Mononuclear cell (primary cell): Measurements from ENCODE around the gene SUMF1. TPM values are rescaled to one million over a fixed set of nuclear protein-coding genes. Genes with fewer than 3 reads are reported as not detected.
A peak's percentile ranks its signal among the peaks of the same experiment; 100 is the strongest.

Source experiments
- H3K27me3 ChIP-seq: 2 replicates; pipeline ENCODE4 v1.6.0; 2011; ENCODE audit warnings: low read length, control low read depth; ENCODE audit not compliant: insufficient read depth
- H3K4me1 ChIP-seq: 2 replicates; pipeline ENCODE4 v1.5.1; 2011; ENCODE audit warnings: mild to moderate bottlenecking, low read length, control low read depth; ENCODE audit not compliant: insufficient read depth
- H3K4me3 ChIP-seq: 2 replicates; pipeline ENCODE4 v1.5.1; 2011; ENCODE audit warnings: mild to moderate bottlenecking, low read length, moderate library complexity
- H3K9me3 ChIP-seq: 2 replicates; pipeline ENCODE4 v1.5.1; 2011; ENCODE audit warnings: low read depth, mild to moderate bottlenecking, control low read depth, low read length
- total RNA-seq: library from RNA; depleted of rRNA; stranded (reverse); fragments of >200 nt; gene quantifications from one replicate; pipeline ENCODE4 v1.2.3, GENCODE V29; 2012

Gene SUMF1
- total RNA-seq, 1 donor: 31.7 TPM

DNA sequence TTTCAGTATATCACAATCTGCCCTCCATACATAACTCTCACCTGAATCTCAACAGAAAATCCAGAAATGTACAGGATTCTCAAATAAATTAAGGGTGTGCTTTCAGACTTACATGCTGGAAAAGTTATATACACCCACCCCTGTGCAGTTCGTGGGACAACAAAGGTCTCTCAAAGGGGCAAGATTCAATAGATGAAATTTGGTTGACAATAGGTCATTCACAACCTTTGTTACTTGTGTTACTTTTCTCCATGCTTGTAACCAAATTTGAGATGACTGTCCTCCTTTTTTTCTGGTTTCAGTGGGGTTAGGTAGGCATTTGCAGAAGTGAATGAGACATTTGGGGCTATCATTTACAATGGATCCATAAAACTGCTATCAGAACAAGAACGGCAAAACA lies 91.2 kb downstream of the SUMF1 start:
- H3K4me3 ChIP-seq: no peak overlapping the region
- H3K27me3 ChIP-seq: no peaks in the 10 kb centered on the region
- H3K9me3 ChIP-seq: peaks cover 15% of the 10 kb centered on the region
- H3K4me1 ChIP-seq: no peaks in the 10 kb centered on the region

DNA sequence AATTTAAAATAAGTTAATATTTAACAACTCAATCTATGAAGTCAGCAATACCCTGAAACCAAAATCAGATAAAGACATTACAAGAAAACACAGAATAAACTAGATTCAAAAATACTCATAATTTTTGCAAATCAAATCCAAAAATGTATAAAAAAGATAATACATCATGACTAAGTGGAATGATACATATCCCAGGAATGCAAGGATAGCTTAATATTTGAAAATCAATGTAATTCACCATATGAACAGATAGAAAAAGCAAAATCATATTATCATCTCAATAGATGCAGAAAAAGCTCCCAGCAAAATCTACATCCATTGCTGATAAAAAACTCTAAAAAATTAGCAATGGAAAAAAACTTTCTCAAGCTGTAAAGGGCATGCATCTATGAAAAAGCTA lies 93.4 kb downstream of the SUMF1 start:
- H3K4me1 ChIP-seq: no peaks in the 10 kb centered on the region

DNA sequence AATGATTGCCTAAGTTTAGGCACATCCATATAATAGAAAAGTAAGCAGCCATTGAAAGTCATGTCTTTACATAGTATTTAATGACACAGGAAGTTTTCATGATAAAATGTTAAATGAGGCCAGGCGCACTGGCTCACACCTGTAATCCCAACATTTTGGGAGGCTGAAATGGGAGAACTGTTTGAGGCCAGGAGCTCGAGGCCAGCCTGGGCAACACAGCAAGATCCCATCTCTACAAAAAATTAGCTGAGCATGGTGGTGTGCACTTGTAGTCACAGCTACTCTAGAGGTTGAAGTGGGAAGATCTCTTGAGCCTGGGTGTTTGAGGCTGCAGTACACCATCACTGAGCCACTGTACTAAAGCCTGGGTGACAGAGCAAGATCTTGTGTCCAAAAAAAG lies 104.5 kb downstream of the SUMF1 start:
- Histone ChIP-seq H3K4me1 (no peaks in the 10 kb centered on the region), H3K27me3 (no peaks in the 10 kb centered on the region), H3K9me3 (no peaks in the 10 kb centered on the region), H3K4me3 (no peak overlapping the region)

More for the DNA sequence above, 93.4 kb downstream of the SUMF1 start:
- no peak overlapping the region for H3K4me3 ChIP-seq
- H3K9me3 ChIP-seq: peaks cover 15% of the 10 kb centered on the region
- no peaks in the 10 kb centered on the region for H3K27me3 ChIP-seq

DNA sequence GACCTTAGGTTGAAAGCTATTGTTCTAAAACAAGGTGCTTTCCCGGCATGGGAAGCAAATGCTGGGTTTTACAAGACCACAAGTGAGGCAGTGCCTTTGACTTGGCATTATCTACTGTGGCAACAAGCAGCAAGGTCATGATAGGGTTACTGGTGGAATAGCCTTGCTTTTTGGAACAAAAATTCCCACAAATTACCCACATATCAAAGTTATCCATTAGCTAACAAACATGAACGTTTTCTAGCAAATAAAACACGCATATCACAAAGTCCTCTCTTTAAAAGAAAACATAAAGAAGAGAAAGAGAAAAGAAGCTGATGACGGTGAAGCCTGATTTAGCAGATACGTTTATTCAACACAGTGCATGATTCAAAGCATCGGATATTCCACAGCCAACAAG lies 106.3 kb downstream of the SUMF1 start:
- no peaks in the 10 kb centered on the region for H3K9me3 ChIP-seq
- H3K4me1 ChIP-seq: no peaks in the 10 kb centered on the region
- H3K4me3 ChIP-seq: no peak overlapping the region
- H3K27me3 ChIP-seq: no peaks in the 10 kb centered on the region

DNA sequence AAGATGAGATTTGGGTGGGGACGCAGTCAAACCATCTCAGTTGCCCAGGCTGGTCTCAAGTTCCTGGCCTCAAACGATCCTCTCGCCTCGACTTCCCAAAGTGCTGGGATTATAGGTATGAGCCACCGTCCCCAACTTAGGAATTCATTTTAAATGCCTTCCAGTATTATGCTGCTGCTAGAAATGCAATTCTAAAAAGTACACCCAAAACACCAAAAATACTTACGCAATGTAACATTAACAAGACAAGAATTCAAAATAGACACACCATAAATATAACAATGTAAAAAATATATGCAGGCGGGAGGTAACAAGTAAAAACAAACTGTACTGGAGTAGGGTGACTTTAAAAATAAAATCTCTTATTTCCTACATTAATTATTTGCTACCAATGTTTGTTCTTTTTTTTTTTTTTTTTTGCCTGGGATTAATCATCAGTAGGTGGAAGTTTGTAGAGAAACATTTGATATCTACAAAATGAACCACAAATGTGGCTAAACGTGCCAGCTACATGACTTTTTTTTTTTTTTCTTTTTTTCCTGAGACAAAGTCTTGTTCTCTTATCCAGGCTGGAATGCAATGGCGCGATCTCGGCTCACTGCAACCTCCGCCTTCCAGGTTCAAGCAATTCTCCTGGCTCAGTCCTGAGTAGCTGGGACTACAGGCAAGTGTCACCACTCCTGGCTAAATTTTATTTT lies 107.1 kb downstream of the SUMF1 start:
- H3K9me3 ChIP-seq: no peaks in the 10 kb centered on the region
- H3K27me3 ChIP-seq: no peaks in the 10 kb centered on the region
- no peaks in the 10 kb centered on the region for H3K4me1 ChIP-seq
- H3K4me3 ChIP-seq: no peak overlapping the region

DNA sequence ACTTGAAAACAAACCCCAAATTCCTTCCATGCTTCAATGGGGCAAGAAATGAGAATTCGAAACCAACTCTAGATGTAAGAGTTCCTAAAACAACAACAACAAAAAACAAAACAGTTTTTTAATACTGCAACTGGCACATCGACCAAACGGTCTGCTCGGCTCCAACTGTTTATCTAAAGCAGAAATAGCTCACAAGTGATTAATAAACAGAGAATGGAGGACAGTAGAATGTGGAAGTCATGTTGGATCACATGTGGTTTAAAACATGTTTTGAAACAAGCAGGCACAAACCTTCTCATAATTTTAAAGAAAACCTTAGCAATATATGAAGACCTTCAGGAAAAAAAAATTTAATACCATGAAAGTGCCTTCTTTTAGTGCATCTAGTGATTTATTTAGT lies 108.8 kb downstream of the SUMF1 start:
- no peaks in the 10 kb centered on the region for H3K9me3 ChIP-seq
- no peak overlapping the region for H3K4me3 ChIP-seq
- no peaks in the 10 kb centered on the region for H3K27me3 ChIP-seq
- no peaks in the 10 kb centered on the region for H3K4me1 ChIP-seq

DNA sequence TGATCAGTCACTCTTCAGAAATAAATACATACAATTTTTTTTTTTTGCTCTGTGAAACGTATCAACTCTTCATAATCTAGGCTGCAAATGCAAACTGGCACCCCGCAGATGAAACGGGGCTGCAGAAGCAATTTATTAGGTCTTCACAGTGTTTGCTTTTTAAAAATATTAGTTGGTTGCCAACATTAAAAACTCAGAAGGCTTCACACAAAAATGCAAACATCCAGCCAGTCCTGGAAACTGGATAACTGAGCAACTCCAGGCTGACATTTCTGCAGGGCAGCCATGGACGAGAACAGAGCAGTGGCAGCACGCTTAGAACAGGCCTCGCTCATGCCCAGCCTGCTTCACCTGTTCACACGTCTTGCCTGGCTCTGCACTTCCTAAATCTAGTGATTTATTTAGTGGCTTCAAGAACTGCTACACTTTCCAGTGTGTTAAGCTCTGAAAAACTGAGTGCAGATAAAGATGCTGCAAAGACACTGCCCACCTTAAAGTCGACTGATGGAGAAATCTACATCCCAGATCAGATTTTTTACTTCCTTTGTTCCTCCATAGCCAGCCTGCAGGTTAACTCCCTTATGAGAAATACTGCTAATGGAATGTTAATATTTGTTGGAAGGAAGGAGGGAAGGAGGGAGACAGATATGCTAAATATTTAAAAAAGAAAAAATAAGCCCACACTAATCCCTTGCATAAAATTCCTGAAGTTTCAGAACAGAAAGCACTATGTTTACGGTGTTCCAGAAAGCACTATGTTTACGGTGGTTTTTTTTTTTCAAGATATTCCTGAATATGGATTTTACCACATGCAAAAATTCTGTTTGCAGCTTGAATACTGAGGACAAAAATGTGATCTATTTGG lies 110.3 kb downstream of the SUMF1 start:
- Histone ChIP-seq H3K4me1 (peaks cover 2% of the 10 kb centered on the region), H3K4me3 (no peak overlapping the region), H3K9me3 (no peaks in the 10 kb centered on the region), H3K27me3 (no peaks in the 10 kb centered on the region)

DNA sequence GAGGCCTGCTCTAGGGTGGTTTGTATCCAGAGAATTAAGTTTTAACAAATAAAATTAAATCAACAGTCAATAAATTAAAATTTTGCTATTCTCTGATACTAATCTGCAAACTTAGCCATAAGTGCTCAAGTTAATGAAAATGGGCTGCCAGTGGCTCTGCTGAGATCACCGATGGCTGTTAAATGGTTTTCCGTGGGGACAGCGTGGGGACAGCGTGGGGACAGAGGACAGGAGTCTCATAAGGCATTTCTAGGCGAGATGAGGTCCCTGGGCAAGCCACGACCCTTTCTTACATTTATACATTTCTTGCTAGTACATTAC lies 110.9 kb downstream of the SUMF1 start:
- H3K9me3 ChIP-seq: no peaks in the 10 kb centered on the region

DNA sequence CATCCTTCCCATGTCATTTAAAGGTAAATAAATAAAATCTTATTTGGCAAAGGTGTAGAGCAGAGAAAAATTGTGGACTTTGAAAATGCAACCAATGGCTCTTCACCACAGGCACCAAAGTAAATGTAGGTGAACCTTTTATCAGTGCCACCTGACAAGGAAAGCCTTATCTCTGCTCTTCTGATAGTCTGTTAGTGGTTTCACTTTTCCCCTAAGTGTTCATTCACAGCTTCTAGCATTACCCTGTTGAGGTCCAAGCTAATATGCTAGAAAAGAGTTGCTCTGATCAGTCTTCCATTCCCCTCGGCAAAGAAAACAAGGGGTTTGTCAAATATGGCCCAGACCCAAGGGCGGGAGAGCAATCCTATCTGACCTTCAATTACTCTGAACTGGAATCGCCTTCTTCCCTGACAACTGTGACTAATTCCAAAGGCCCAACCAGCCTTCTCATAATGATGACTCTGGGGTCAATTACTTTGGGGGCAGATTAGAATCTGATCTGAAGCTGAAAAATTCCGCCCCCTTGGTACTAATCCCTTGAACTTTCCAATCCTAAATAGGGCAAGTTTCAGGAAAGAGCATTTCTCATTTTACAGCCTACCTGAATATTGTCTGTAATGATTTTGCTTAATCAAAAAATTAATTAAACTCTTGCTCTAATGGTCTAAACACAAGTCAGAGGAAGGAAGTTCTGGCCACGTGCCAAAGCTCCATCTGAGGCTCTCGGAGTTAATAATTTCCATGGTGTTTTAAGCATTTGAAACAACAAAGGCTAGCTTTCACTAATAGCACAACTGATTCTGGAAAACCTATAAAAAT lies 111.5 kb downstream of the SUMF1 start:
- H3K4me1 ChIP-seq: peaks cover 11% of the 10 kb centered on the region
- no peak overlapping the region for H3K4me3 ChIP-seq
- H3K9me3 ChIP-seq: no peaks in the 10 kb centered on the region
- no peaks in the 10 kb centered on the region for H3K27me3 ChIP-seq

More for the DNA sequence above, 110.9 kb downstream of the SUMF1 start:
- H3K27me3 ChIP-seq: no peaks in the 10 kb centered on the region
- H3K4me3 ChIP-seq: no peak overlapping the region
- H3K4me1 ChIP-seq: peaks cover 8% of the 10 kb centered on the region

DNA sequence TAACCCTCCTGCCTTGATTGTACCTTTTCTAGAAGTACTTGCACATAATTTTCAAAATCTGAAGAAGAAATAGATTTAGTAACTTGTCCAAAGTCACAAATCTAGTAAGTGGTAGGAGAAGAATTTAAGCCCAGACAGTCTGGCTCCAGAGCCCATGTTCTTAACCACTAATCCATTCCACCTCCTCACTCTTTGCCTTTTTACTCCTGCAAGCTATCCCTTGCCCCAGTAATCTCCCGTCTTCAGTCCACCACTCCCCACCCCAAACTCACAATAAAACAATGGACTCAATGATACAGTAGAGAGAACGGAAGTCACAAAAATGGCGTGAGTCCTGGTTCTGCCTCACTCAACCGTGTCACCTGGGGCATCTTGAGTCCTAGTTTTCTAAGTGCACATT lies 115.2 kb downstream of the SUMF1 start:
- no peaks in the 10 kb centered on the region for H3K9me3 ChIP-seq
- no peak overlapping the region for H3K4me3 ChIP-seq
- peaks cover 11% of the 10 kb centered on the region for H3K4me1 ChIP-seq
- H3K27me3 ChIP-seq: no peaks in the 10 kb centered on the region

DNA sequence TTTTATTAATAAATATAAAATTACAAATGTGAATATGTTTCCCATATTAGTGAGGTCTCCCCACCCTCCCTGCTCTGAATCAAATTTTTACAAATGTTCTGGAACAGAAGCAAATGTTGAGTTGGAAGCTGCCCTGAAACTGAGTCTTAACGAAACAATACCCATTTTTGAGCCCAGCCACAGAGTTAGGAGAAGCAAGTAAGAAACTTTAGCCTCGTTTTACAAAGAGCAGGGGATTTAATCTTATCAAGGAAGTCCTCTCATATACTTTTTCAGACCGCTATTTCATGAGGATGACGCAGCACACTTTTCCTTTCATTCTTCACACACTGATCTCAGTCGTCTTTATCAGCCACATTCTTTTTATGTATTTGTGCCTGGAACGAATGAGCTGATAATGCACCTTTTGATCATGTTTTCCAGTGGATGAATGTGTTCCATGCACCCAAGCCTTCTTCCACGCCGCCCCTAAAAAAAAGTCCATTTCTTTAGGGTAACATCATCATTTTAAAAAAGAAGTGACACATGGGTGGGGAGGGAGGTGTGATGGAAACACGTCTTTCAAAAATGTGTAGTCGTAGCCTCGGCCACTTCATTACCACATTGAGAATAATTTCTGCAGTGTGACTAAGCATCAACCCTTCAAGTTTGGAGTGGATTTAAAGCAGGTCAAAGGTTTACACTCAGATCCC lies 115.8 kb downstream of the SUMF1 start:
- Histone ChIP-seq H3K4me3 (peak overlapping the region; percentile 26), H3K4me1 (peaks cover 11% of the 10 kb centered on the region), H3K9me3 (no peaks in the 10 kb centered on the region), H3K27me3 (no peaks in the 10 kb centered on the region)

DNA sequence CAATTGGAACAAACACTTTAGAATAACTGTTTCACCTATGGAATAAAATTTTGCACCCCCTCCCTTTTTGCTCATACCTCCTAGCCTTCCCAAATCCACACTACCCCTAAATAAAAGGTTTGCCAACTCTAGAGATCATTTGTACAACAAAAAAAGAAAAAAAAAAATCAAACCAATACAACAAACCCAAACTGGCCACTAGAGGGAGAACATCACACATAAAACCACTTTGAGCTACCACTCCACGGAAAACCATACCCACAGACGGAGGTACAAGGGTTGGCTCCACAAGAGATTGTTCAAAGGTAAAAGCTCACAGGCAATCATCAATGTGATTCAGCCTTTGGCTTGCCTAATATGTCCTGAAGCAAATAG lies 116.3 kb downstream of the SUMF1 start:
- H3K27me3 ChIP-seq: no peaks in the 10 kb centered on the region
- H3K4me3 ChIP-seq: peak overlapping the region; percentile 26
- peaks cover 11% of the 10 kb centered on the region for H3K4me1 ChIP-seq
- no peaks in the 10 kb centered on the region for H3K9me3 ChIP-seq

DNA sequence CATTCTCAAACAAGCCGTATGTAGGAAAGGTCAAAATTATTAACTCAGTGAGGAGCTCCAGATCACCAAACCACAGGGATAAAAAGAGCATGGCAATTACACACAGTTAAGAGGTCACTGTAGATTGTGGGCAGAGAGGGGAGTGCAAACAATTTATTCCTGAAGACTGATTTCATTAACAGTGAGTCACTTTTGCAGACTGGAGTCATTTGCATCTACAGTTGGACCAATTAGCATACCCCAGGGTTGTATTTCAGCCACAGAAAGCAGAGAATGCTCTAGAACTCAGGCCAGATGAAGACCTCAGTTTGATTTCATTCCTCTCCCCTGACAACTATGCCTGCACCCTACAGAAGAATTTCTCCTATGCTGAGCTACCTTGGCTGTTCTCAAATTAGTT lies 123.8 kb downstream of the SUMF1 start:
- Histone ChIP-seq H3K4me3 (no peak overlapping the region), H3K4me1 (peaks cover 7% of the 10 kb centered on the region), H3K9me3 (no peaks in the 10 kb centered on the region), H3K27me3 (no peaks in the 10 kb centered on the region)

DNA sequence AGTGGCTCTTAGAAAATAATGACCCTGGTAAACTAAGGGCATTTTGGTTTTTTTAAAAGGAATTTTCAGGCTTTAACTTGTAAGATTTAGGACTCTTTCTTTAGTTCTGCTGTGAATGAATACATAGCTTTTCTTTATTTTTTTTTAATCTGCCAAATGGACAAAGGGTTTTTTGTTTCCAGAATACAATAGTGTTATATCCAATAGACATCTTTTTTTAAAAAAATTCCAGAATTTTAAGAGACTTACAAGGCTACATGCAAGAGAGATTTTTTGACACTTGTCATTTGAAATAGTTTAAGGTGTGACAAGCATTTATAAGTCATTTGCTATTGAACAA lies 125.8 kb downstream of the SUMF1 start:
- Histone ChIP-seq H3K4me3 (no peak overlapping the region), H3K27me3 (no peaks in the 10 kb centered on the region), H3K9me3 (no peaks in the 10 kb centered on the region), H3K4me1 (peaks cover 7% of the 10 kb centered on the region)
